ENCODE measurements around the gene USP54.

USP54 gene

GRCh38 chr10:73469579-73469978 lies 121.6 kb downstream of the USP54 start:
- no peaks in the 10 kb centered on the region for H3K27me3 ChIP-seq (ENCODE audit: insufficient read depth, poor library complexity, severe bottlenecking)
- H3K27ac ChIP-seq (replicated peaks): no peak overlapping the region
- TF ChIP-seq CTCF (IDR thresholded peaks at IDR 0.05; ENCODE audit: insufficient read depth, low read length): no peak
- no peak for TF ChIP-seq REST (IDR thresholded peaks at IDR 0.05; ENCODE audit: insufficient replicate concordance, low read depth)
- TF ChIP-seq POLR2AphosphoS5 (IDR thresholded peaks at IDR 0.05; ENCODE audit: low read depth): no peak
- DNase-seq (ENCODE audit: low read depth in 1 of 2, low spot score in 1 of 2): no peak
- H3K4me3 ChIP-seq (replicated peaks; ENCODE audit: insufficient read depth, low read length): no peak overlapping the region

- DNase-seq (ENCODE audit: low read depth in 1 of 2, low spot score in 1 of 2): no peak
- TF ChIP-seq SPI1 (IDR thresholded peaks at IDR 0.05; ENCODE audit: borderline replicate concordance, low read depth) (no peak), POLR2AphosphoS5 (IDR thresholded peaks at IDR 0.05; ENCODE audit: low read depth) (no peak), GABPA (IDR thresholded peaks at IDR 0.05; ENCODE audit: low read depth) (no peak), CTCF (IDR thresholded peaks at IDR 0.05; ENCODE audit: insufficient read depth, low read length) (no peak), REST (IDR thresholded peaks at IDR 0.05; ENCODE audit: insufficient replicate concordance, low read depth) (no peak)
- Histone ChIP-seq H3K27me3 (ENCODE audit: insufficient read depth, poor library complexity, severe bottlenecking) (no peaks in the 10 kb centered on the region), H3K4me3 (replicated peaks; ENCODE audit: insufficient read depth, low read length) (no peak overlapping the region), H3K27ac (replicated peaks) (no peak overlapping the region)
Observed at GRCh38 chr10:73467206-73467605, 123.9 kb downstream of the USP54 start.

- no peaks in the 10 kb centered on the region for H3K27me3 ChIP-seq (ENCODE audit: insufficient read depth, poor library complexity, severe bottlenecking)
- no peak overlapping the region for H3K27ac ChIP-seq (replicated peaks)
- no peak for TF ChIP-seq GABPA (IDR thresholded peaks at IDR 0.05; ENCODE audit: low read depth)
- TF ChIP-seq POLR2AphosphoS5 (IDR thresholded peaks at IDR 0.05; ENCODE audit: low read depth): no peak
- TF ChIP-seq REST (IDR thresholded peaks at IDR 0.05; ENCODE audit: insufficient replicate concordance, low read depth): no peak
- H3K4me3 ChIP-seq (replicated peaks; ENCODE audit: insufficient read depth, low read length): no peak overlapping the region
- no peak for DNase-seq (ENCODE audit: low read depth in 1 of 2, low spot score in 1 of 2)
Observed at GRCh38 chr10:73465978-73466726, 125.0 kb downstream of the USP54 start.
